Astrocyte (in vitro differentiated cells and primary cell): ENCODE data around the gene NLE1.

Experiments
- EZH2 ChIP-seq: IDR thresholded peaks from 2 replicates; pipeline ENCODE4 v1.6.1; 2012; ENCODE audit warnings: mild to moderate bottlenecking, low read length, inconsistent platforms; ENCODE audit not compliant: insufficient read depth
- TF ChIP-seq, protein P1 (sequence below): IDR thresholded peaks from 2 replicates; pipeline ENCODE4 v1.5.1; 2011; ENCODE audit warnings: low read depth, mild to moderate bottlenecking, inconsistent platforms, low read length, moderate library complexity; ENCODE audit not compliant: insufficient read depth

GRCh38 chr17:35167666-35168065, 25.6 kb upstream of the NLE1 start:
- no peak for TF ChIP-seq EZH2
- TF ChIP-seq, protein P1, sequence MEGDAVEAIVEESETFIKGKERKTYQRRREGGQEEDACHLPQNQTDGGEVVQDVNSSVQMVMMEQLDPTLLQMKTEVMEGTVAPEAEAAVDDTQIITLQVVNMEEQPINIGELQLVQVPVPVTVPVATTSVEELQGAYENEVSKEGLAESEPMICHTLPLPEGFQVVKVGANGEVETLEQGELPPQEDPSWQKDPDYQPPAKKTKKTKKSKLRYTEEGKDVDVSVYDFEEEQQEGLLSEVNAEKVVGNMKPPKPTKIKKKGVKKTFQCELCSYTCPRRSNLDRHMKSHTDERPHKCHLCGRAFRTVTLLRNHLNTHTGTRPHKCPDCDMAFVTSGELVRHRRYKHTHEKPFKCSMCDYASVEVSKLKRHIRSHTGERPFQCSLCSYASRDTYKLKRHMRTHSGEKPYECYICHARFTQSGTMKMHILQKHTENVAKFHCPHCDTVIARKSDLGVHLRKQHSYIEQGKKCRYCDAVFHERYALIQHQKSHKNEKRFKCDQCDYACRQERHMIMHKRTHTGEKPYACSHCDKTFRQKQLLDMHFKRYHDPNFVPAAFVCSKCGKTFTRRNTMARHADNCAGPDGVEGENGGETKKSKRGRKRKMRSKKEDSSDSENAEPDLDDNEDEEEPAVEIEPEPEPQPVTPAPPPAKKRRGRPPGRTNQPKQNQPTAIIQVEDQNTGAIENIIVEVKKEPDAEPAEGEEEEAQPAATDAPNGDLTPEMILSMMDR: no peak
